ENCODE measurements around the gene KRTAP15-1. TPM values are rescaled to one million over a fixed set of nuclear protein-coding genes. Genes with fewer than 3 reads are reported as not detected.

Gene KRTAP15-1
- total RNA-seq, 4 donors from 2014 or later, result not detected

- no peak overlapping the region for H3K27ac ChIP-seq
- in situ Hi-C loops (cut with MboI; ENCODE audit: low sequenced_read_pairs in 4 of 4) (no loop called here), intact Hi-C loops (cut with DNase I; ENCODE audit: low total_unique reads) (no loop called here)
- ATAC-seq (no peak), DNase-seq (no peak)
- no peaks in the 10 kb centered on the region for H3K4me1 ChIP-seq
- no peaks in the 10 kb centered on the region for H3K9me3 ChIP-seq
- TF ChIP-seq POLR2A (IDR thresholded peaks at IDR 0.05), result no peak
- TF ChIP-seq, protein P1, sequence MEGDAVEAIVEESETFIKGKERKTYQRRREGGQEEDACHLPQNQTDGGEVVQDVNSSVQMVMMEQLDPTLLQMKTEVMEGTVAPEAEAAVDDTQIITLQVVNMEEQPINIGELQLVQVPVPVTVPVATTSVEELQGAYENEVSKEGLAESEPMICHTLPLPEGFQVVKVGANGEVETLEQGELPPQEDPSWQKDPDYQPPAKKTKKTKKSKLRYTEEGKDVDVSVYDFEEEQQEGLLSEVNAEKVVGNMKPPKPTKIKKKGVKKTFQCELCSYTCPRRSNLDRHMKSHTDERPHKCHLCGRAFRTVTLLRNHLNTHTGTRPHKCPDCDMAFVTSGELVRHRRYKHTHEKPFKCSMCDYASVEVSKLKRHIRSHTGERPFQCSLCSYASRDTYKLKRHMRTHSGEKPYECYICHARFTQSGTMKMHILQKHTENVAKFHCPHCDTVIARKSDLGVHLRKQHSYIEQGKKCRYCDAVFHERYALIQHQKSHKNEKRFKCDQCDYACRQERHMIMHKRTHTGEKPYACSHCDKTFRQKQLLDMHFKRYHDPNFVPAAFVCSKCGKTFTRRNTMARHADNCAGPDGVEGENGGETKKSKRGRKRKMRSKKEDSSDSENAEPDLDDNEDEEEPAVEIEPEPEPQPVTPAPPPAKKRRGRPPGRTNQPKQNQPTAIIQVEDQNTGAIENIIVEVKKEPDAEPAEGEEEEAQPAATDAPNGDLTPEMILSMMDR (IDR thresholded peaks at IDR 0.05 in 4 of 5, conservative IDR thresholded peaks at IDR 0.05 in 1 of 5), result no peak
- no peaks in the 10 kb centered on the region for H3K36me3 ChIP-seq
- H3K27me3 ChIP-seq, result no peaks in the 10 kb centered on the region
- no peak overlapping the region for H3K4me3 ChIP-seq
Observed at GRCh38 chr21:30415993-30416392, 24.1 kb upstream of the KRTAP15-1 start.

GRCh38 chr21:30425826-30426225 is 14.2 kb upstream of the KRTAP15-1 start, which contains the start of gene KRTAP13-3:
Gene KRTAP13-3, minus strand, starts transcription at chr21:30425926. Its CDS starts 14 bp downstream, at chr21:30425912.
- in situ Hi-C loops (cut with MboI; ENCODE audit: low sequenced_read_pairs in 4 of 4) (no loop called here), intact Hi-C loops (cut with DNase I; ENCODE audit: low total_unique reads) (no loop called here)
- H3K36me3 ChIP-seq, result no peaks in the 10 kb centered on the region
- ATAC-seq, result no peak
- TF ChIP-seq, protein P1 (IDR thresholded peaks at IDR 0.05 in 4 of 5, conservative IDR thresholded peaks at IDR 0.05 in 1 of 5), result no peak
- no peak for TF ChIP-seq POLR2A (IDR thresholded peaks at IDR 0.05)
- no peak within 1 kb of the TSS for H3K4me3 ChIP-seq
- H3K27ac ChIP-seq, result no peak within 1 kb of the TSS
- no peaks in the 10 kb centered on the region for H3K4me1 ChIP-seq
- DNase-seq, result no peak
- no peaks in the 10 kb centered on the region for H3K27me3 ChIP-seq
- H3K9me3 ChIP-seq, result no peaks in the 10 kb centered on the region

DNA sequence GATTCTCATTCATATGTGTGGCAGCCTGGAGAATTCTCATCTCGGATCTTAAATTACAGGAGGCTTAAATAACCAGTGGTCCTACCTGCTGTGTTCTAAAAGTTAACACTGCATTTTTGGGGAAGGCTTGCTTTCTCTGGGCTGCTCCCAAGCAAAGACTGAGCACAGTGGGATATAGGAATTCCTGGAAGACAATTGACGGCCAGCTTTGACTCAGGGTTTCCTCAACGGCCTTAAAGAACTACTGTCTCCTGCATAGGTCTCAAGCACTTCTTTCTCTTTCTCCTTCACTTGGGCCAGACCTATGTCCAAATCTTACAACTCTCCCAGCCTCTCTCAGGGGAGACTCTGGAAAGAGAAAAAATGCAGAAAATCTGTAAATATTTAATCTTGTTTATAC is 13.3 kb upstream of the KRTAP15-1 start:
- in situ Hi-C loops (cut with MboI; ENCODE audit: low sequenced_read_pairs in 4 of 4), result no loop called here
- intact Hi-C loops (cut with DNase I; ENCODE audit: low total_unique reads), result no loop called here

GRCh38 chr21:30430170-30430655 is 9.9 kb upstream of the KRTAP15-1 start, which contains the start of gene KRTAP13-4:
Gene KRTAP13-4, plus strand, starts transcription at chr21:30430220. Its CDS starts 56 bp downstream, at chr21:30430276.
- TF ChIP-seq, protein P1 (IDR thresholded peaks at IDR 0.05 in 4 of 5, conservative IDR thresholded peaks at IDR 0.05 in 1 of 5), result no peak
- no peak for TF ChIP-seq POLR2A (IDR thresholded peaks at IDR 0.05)
- Histone ChIP-seq H3K9me3 (no peaks in the 10 kb centered on the region), H3K4me3 (no peak within 1 kb of the TSS), H3K27me3 (no peaks in the 10 kb centered on the region), H3K27ac (no peak within 1 kb of the TSS), H3K4me1 (no peaks in the 10 kb centered on the region), H3K36me3 (no peaks in the 10 kb centered on the region)
- ATAC-seq, result no peak
- intact Hi-C loops (cut with DNase I; ENCODE audit: low total_unique reads), result no loop called here
- in situ Hi-C loops (cut with MboI; ENCODE audit: low sequenced_read_pairs in 4 of 4), result no loop called here
- no peak for DNase-seq

More for the DNA sequence above, 13.3 kb upstream of the KRTAP15-1 start:
- ATAC-seq (no peak), DNase-seq (no peak)
- Histone ChIP-seq H3K36me3 (no peaks in the 10 kb centered on the region), H3K27me3 (no peaks in the 10 kb centered on the region), H3K27ac (no peak overlapping the region), H3K9me3 (no peaks in the 10 kb centered on the region), H3K4me1 (no peaks in the 10 kb centered on the region), H3K4me3 (no peak overlapping the region)
- TF ChIP-seq POLR2A (IDR thresholded peaks at IDR 0.05), result no peak
- TF ChIP-seq, protein P1 (IDR thresholded peaks at IDR 0.05 in 4 of 5, conservative IDR thresholded peaks at IDR 0.05 in 1 of 5), result no peak

All from gastrocnemius medialis (tissue), 4 donors.